Stimulated activated naive CD8-positive, alpha-beta T cell treated with anti-CD3 and anti-CD28 coated beads, Interleukin-15, Interleukin-2, amounts not matched to agents 100 U/mL and 50 U/mL, for 24 hours (primary cell): ENCODE data around the gene CLEC2B.

Source experiments
- ATAC-seq: fragments of 150-1000 bp; cut with Tn5 transposase; one replicate; pipeline ENCODE4 v1.10.0; 2021
- DNase-seq: peaks from one replicate; pipeline ENCODE4 v3.0.0; 2021

Gene CLEC2B

GRCh38 chr12:9868951-9869306 is 225 bp downstream of the CLEC2B start:
- no peak for ATAC-seq
- no peak for DNase-seq

GRCh38 chr12:9868311-9868801 is 798 bp downstream of the CLEC2B start:
- ATAC-seq, result no peak
- no peak for DNase-seq

GRCh38 chr12:9867531-9867930 is 1.6 kb downstream of the CLEC2B start:
- DNase-seq (no peak), ATAC-seq (no peak)

DNA sequence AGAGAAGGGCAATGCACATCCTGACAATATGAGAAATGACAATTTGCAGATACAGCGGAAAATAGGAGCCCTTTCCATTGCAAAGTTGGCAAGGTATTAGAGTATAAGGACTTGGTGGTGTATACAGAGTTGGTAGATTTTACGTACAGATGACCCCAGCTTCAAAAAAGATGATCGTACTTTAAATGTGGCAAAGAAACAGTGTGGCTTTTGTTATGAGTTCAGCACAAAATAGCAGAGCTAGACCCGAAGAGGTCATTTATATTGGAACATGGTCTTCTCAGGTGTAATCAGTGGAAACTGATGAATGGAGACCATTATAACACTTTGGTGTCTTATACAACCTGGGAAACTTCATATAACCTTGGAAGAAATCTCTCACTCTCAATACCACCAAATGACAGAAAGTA is 2.3 kb downstream of the CLEC2B start:
- no peak for DNase-seq
- ATAC-seq, result no peak

DNA sequence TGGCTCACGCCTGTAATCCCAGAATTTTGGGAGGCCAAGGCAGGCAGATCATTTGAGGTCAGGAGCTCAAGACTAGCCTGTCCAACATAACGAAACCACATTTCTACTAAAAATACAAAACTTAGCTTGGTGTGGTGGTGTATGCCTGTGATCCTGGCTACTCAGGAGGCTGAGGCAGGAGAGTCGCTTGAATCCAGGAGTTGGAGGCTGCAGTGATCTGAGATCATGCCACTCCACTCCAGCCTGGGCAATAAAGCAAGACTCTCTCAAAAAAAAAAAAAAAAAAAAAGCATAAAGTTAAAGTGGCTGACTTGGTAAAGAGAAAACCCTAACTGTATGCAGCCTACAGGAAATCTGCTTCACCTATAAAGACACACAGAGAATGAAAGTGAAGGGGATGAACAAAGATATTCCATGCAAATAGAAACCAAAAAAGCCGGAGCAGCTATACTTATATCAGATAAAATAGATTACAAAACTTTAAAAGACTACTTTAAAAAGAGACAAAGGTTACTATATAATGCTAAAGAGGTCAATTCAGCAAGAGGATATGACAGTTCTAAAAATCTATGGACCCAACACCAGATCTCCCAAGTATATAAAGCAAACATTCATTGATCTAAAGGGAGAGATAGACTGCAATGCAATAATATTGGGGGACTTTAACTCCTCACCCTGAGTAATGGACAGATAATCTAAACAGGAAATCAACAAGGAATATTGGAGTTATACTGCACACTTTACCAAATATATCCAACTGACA is 4.1 kb downstream of the CLEC2B start:
- ATAC-seq (peak; percentile 64), DNase-seq (no peak)

DNA sequence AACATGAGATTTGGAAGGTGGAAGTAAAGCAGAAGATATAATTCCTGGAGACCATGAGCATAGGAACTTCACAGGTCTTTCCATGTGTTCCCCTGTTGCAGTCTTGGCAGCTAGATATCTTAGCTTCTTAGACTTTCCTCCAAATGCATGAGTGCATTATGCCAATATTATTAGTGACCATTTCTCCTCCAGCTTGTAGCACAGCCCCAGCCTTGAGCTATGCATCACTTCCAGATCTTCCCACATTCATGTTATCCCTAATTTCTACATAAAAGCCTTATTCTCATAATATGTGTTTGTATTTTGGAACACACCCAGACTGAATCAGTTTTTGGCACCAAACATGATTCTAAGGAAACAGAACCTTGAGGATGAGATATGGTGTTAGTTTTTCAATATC is 11.0 kb downstream of the CLEC2B start:
- no peak for ATAC-seq

DNA sequence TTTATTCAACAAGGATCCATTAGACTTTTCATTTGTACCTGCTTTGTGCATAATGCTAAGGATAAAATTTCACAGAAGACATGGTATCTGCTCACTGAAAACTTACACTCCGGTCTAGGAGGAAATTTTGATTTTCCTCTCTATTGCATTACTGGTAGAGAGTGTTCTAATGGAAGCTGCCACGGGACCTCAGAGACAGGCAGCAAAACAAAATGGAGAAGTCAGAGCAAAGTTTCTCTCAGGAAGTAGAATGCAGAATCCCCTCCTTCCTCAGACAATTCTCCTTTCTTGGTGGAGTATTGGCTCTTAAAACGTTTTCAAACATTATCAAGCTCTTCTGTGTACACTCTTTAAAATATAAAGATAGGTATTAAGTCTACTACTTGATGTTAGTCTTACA is 12.3 kb downstream of the CLEC2B start:
- no peak for DNase-seq
- no peak for ATAC-seq

More for the DNA sequence above, 11.0 kb downstream of the CLEC2B start:
- no peak for DNase-seq

DNA sequence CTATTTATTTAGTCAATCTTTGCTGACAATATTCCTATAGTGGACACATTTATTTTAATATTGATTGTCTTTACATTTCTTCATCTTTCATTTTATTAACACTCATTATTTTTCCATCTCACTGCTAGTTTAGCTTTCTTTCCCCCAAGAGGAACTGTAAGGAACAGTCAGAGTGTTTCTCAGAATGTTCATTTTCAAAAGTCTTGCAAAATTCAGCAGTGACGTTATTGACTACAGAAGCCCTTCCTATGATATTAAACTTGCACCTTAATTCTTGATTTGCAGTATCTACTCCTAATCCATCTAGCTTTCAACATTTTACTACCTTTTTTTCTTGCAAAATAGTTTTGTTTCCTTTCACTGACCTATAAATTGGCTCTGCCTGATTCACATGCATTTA is 13.0 kb downstream of the CLEC2B start:
- no peak for ATAC-seq
- no peak for DNase-seq

- DNase-seq (no peak), ATAC-seq (no peak)
Observed at GRCh38 chr12:9851927-9852326, 17.2 kb downstream of the CLEC2B start.

GRCh38 chr12:9851050-9851449 is 18.1 kb downstream of the CLEC2B start:
- DNase-seq (no peak), ATAC-seq (no peak)

DNA sequence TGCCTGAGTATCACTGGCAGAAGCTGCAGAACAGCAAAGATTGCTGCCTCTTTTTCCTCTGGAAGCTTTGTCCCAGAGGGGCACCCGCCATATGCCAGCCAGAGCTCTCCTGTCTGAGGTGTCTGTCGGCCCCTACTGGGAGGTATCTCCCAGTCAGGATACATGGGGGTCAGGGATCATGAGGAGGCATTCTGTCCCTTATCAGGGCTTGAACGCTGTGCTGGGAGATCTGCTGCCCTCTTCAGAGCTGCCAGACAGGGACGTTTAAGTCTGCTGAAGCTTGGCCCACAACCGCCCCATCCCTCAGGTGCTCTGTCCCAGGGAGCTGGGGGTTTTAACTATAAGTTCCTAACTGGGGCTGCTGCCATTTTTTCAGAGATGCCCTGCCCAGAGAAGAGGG is 20.3 kb downstream of the CLEC2B start:
- DNase-seq, result no peak

DNA sequence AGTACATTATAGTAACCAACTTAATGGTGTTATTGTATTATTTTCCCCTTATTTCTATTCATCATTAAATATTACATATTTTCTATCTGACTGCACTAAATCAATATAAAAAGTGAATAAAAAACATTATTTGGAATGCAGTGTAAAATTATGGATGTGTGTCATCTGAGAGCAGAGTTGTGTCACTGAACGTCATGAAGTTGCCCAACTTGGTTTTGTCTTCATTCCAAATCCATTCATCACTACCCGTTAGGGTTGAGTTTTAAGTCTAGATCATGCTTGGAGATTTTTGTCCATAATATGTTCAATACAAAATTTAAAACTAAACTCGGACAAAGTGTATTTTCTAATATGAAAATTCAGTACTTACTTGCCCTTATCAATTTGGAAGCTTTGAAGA is 25.7 kb downstream of the CLEC2B start:
- no peak for ATAC-seq
- DNase-seq, result no peak

More for the DNA sequence above, 20.3 kb downstream of the CLEC2B start:
- ATAC-seq, result no peak

GRCh38 chr12:9831720-9832119 is 37.4 kb downstream of the CLEC2B start:
- DNase-seq (no peak), ATAC-seq (no peak)

DNA sequence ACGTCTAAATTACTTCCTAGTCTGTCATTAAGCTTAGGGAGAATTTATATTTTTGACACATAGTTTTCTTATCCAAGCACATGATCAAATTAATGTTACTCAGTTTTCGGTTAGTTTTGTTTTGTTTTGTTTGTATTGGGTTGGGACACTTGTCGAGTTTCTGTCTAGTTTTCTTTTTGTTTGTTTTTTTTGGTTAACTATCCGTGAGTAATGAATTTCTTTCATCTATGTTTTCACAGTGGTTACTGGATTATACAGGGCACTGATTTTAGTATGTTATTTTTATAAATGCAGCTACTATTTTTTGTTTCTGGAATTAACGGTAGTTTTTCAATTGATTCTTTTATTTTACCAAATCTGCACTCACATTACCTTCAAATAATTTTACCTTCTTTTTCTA is 39.2 kb downstream of the CLEC2B start:
- ATAC-seq (no peak), DNase-seq (no peak)

DNA sequence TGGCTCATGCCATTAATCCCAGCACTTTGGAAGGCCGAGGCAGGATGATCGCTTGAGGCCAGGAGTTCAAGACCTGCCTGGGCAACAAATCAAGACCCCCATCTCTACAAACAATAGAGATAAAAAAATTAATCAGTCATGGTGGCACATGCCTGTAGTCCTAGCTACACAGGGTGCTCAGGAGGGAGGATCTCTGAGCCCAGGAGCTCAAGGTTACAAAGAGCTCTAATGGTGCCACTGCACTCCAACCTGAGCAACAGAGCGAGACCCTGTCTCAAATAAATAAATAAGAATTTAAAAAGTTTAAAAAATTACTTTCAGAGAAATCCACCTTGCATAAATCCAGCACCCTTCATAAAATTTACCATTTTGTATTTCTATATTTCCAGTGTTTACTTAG is 39.7 kb downstream of the CLEC2B start:
- DNase-seq, result no peak
- no peak for ATAC-seq

- DNase-seq (no peak), ATAC-seq (no peak)
Observed at GRCh38 chr12:9827209-9827888, 41.8 kb downstream of the CLEC2B start, which contains the start of gene KLRF1. Gene KLRF1 (plus strand): TSS chr12:9827481. CDS start chr12:9827545, 64 bp downstream.

DNA sequence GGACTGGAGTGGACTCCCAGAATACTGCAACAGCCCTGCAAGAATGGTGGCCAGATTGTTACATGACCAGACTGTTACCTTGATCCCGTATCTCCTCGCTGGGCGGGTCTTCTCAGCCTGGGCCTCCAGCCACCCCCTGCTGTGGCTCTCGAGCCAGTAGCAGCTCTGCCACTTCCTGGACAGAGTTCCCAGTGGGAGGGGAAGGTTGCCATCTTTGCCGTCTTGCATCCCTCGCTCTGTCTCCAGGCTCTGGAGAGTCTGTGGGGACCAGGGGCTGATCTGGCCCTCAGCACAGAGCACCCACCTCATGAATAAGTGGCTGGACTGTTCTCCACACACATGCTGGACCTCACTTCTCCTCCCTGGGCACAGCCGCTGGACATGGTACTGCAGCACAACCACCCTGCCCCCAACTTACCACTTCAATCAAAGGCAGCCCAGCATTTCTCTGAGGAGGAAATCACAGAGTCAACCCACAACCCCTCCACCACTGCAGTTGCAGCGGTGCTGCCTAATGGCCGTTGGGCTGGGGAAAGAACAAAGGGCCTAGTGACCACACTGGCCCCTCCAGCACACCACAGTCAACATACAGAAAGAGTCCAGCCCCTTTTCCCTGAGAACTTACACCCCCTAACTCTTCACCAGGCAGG is 48.7 kb downstream of the CLEC2B start:
- DNase-seq (no peak), ATAC-seq (no peak)

DNA sequence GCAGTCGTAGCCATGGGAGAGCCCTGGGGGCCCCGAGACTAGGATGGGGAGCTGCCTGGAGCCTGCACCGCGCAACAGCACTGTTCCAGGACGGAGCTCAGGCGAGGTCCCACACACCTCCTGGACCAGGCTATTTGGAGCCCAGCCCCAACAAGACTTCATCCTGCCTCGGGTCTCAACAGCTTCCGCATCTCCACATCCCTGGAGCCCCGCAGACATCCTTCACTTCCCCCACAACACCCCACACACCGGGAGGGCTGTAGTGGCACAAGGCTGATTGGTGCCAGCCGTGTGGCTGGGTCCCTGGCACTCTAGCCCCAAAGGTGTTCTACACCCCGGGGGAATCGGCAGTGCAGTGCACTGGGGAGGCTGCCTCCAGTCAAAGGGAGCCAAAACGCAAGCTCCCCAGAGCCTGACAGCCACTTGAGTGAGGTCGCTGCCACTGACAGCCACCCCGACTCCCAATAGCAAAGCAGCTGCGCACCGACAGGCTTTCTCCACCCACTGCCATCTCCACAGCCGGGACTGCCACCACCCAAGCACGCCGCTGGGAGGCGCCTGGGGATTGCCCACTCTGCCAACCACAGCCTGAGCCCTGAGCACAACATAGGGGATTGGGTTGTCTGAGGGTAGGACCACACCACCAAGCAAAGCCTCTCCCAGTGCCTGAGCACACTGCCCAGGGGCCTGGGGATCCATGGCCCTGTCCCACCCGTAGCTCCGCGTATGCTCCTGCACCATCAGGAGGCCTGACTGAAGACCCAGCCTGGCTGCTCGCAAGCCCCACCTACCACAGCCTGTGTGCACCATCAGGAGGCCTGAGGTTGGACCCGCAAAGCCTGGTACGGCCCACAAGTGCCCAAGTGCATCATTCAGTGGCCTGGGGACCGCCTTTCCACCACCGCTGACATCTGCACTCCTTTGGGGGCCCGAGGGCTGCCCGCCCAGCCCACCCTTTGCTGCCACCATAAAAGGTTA is 55.0 kb downstream of the CLEC2B start:
- ATAC-seq, result peak; percentile 96
- peak; percentile 95 for DNase-seq

- DNase-seq, result no peak
- no peak for ATAC-seq
Observed at GRCh38 chr12:9811621-9812020, 57.5 kb downstream of the CLEC2B start.

DNA sequence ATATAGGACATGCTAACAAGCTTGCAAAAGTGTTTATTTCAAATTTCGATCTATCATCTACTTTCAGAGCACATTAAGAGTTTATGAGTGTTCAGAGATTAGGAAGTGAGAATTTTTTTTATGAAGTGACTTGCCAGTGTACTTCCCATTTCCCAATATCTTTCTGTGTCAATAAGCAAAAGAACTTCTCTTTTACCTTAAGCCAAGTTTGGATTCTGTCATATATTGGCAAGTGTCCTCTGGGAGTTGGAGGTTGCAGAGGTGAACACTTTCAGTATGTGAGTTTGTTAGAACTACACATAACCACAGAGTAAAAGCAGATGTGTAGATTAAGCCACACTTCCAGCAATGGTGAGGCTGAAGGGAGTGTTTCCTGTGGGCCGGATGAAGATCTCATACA is 58.5 kb downstream of the CLEC2B start:
- no peak for DNase-seq
- no peak for ATAC-seq

DNA sequence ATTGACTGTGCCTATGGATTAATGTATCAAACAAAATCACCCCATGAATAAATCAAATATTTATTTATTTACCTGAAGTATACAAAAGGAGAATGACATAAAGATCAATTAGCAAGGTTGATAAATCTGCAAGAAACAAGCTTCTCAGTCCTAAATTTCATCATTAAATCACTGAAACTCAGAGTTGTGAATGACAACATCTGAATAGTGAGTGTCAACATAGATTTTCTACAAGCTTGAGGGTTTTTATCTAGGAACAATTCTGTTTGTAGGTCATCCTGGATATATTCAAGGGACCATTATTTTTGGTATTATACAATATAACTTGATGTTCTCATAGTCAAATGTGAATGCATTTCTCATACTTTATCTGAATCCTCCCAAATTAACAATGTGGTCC is 59.3 kb downstream of the CLEC2B start:
- DNase-seq (no peak), ATAC-seq (no peak)

DNA sequence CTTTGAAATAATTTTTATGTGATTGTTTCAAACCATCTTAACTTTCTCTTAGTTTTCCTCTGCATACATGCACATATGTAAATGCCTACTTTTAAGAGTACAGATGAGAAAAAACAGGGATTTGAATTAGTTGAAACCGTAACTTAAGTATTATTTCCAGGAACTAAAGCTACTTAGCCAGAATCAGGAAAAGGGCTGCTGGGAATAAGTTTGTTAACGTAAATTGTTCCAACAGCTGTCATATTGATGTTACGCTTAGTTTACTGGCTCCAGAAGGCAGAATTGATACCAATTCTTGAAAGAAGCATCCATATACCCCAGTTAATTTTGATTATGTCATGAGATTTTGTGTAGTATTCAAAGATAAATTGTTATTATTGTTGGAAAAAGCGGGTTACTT is 59.8 kb downstream of the CLEC2B start:
- DNase-seq, result no peak
- no peak for ATAC-seq
